Neural progenitor cell (in vitro differentiated cells): Measurements from ENCODE around the gene EMP1.

Source experiments
- EZH2 ChIP-seq: fragments of 200-600 bp; sonication (generic); IDR thresholded peaks from 2 replicates; pipeline ENCODE4 v1.6.1; 2017; ENCODE audit warnings: antibody characterized with exemption, mild to moderate bottlenecking, moderate library complexity
- EZH2phosphoT487 ChIP-seq: fragments of 200-600 bp; sonication (generic); IDR thresholded peaks from 2 replicates; pipeline ENCODE4 v1.6.1; 2017; ENCODE audit warnings: antibody characterized with exemption
- TF ChIP-seq, protein P1 (sequence below): fragments of 200-600 bp; sonication (generic); IDR thresholded peaks from 2 replicates; pipeline ENCODE4 v1.5.1; 2017; ENCODE audit warnings: antibody characterized with exemption, mild to moderate bottlenecking

DNA sequence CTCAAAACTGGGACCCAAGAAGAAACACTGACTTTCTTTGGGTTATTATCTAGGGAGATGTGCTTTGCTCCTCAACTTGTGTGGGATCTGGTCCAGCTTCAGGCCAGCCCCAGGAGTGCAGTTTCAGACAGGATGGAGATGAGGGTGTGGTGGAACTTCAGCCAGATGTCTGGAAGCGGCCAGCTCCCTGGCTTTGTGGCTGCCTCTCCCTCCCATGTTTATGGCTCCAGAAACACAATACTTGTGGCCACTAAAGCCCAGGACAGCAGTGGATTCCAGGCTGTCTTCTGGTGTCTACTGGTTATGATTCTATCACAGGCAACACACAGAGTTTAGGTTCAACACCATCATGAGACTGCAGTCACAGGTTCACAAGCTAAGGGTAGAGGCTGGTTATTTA, 44.2 kb upstream of the EMP1 start:
- TF ChIP-seq, protein P1, sequence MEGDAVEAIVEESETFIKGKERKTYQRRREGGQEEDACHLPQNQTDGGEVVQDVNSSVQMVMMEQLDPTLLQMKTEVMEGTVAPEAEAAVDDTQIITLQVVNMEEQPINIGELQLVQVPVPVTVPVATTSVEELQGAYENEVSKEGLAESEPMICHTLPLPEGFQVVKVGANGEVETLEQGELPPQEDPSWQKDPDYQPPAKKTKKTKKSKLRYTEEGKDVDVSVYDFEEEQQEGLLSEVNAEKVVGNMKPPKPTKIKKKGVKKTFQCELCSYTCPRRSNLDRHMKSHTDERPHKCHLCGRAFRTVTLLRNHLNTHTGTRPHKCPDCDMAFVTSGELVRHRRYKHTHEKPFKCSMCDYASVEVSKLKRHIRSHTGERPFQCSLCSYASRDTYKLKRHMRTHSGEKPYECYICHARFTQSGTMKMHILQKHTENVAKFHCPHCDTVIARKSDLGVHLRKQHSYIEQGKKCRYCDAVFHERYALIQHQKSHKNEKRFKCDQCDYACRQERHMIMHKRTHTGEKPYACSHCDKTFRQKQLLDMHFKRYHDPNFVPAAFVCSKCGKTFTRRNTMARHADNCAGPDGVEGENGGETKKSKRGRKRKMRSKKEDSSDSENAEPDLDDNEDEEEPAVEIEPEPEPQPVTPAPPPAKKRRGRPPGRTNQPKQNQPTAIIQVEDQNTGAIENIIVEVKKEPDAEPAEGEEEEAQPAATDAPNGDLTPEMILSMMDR, result no peak
- TF ChIP-seq EZH2 (no peak), EZH2phosphoT487 (no peak)
